M059J (cell line): ENCODE results near the gene B3GAT3. TPM values are rescaled to one million over a fixed set of nuclear protein-coding genes. Genes with fewer than 3 reads are reported as not detected.
"Not testable (repeated sequence)": the region's sequence is repeated elsewhere in the genome, so short reads cannot be mapped to it uniquely, and the experiment has no call there.

Source experiments
- DNase-seq: peaks from one replicate; pipeline ENCODE4 v3.0.0-alpha.2; 2012; ENCODE audit warnings: low read depth
- total RNA-seq: library from RNA; depleted of rRNA; stranded (reverse); fragments of >200 nt; shearing (Covaris generic); gene quantifications from 2 replicates; pipeline ENCODE4 v1.2.3, GENCODE V29; 2014; rRNA removed

Gene B3GAT3
- total RNA-seq = 16.6 and 44.9 TPM in 2 replicates

GRCh38 chr11:62621567-62622470 is at the start of gene B3GAT3:
Gene B3GAT3, minus strand, starts transcription at chr11:62621986. Its CDS starts 39 bp downstream, at chr11:62621947.
- peak; percentile 98 for DNase-seq

DNA sequence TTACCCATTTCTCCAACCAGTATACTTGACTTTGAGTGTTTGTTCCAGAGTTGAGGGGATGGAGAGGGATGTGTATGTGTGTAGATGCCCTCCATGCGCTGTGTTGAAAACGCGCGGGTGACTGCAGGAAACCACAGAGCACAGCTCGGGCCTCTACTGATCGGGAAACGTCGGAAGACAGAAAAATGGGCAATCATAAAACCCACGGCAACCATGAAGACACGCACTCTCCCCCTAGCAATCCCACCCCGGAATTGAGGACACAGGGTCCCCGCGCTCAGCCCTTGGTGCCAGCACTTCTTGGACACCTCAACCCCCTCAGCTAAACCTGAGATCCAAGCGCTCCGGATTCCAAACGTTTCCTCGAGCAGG is 49.4 kb upstream of the B3GAT3 start:
- no peak for DNase-seq

GRCh38 chr11:62669420-62670161 is 47.8 kb upstream of the B3GAT3 start:
- DNase-seq = peak; percentile 32

- DNase-seq = no peak
These were observed 45.7 kb upstream of the B3GAT3 start for GRCh38 chr11:62667460-62667859.

GRCh38 chr11:62666259-62666926 is 44.6 kb upstream of the B3GAT3 start:
- no peak for DNase-seq

DNA sequence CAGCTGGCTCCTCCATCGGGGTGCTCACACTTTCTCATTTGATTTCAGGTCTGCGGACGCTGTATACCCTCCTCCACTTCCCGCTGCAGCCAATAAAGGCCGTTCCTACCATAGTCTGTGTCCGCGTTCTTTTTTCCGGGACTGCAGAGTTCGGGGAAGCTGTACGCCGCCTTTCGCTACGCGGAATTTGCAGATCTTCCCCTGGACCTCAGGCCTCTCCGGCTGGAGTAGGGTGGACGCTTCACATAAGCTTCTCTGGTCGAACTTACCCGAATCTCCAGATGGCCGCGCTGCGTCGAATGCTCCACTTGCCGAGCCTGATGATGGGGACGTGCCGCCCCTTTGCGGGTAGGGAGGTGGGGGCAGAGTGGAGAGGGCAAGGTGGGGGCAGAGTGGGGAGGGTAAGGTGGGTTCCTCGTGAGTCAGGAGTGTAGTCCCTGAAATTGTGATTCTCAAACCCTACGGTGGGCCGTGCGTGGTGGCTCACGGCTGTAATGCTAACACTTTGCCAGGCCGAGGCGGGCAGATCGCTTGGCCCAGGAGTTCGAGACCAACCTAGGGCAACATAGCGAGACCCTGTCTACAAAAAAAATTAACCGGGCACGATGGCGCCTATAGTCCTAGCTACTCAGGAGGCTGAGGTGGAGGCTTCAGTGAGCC is 43.9 kb upstream of the B3GAT3 start:
- DNase-seq = no peak

DNA sequence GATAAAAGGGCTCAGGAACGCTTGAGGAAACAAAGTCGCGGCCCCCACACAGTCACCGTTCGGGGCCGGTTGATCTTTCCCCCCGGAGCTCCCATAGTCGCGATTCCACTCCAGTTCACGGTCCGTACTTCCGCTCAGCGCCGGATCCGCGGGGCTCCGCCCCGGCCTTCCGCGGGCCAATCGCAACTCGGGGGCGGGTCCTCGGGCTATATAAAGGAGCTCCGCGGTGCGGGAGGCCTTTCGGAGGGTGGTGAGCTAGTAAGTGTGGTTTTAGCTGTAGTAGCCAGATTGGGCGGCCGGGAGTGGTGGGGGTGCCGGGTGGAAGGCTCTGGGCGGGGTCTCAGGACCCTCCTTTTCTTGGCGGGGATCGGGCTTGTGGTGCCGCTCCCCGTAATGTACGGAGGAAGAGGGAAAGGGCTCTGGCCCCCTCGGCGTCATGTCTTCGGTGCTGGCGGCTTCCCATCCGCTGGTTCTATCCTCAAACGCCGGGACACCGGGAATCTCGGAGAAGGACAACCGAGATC is 43.4 kb upstream of the B3GAT3 start, which contains the start of the genes C11orf98 and CSKMT:
C11orf98 (minus strand) TSS at position 136 of the 524 bp plus-strand sequence; CDS start at position 95, 41 bp downstream.
CSKMT (plus strand) TSS at position 238 of the 524 bp plus-strand sequence. CDS start 568 bp downstream, outside the sequence.
- peak; percentile 89 for DNase-seq

GRCh38 chr11:62664405-62665074 is 42.8 kb upstream of the B3GAT3 start:
- DNase-seq = peak; percentile 70

- DNase-seq = no peak
These were observed 35.1 kb upstream of the B3GAT3 start for GRCh38 chr11:62656796-62657429.

DNA sequence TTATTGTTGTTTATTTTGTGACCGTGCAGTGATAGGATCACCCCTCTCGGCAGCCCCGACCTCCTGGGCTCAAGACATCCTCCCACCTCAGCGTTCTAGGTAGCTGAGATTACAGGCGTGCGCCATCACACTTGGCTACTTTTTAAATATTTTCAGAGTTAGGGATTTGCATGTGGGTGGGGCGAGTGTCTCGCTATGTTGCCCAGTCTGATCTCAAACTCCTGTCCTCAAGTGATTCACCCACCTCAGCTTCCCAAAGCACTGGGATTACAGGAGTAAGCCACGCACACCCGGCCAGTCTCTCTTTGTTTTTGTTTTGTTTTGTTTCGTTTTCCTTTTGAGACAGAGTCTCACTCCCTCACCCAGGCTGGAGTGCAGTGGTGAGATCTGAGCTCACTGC is 32.5 kb upstream of the B3GAT3 start:
- DNase-seq = no peak

GRCh38 chr11:62652161-62653006 is 30.6 kb upstream of the B3GAT3 start:
- no peak for DNase-seq

- DNase-seq = not testable (repeated sequence)
These were observed 28.5 kb upstream of the B3GAT3 start for GRCh38 chr11:62650283-62650682.

- no peak for DNase-seq
These were observed 27.7 kb upstream of the B3GAT3 start for GRCh38 chr11:62649486-62649885.

DNA sequence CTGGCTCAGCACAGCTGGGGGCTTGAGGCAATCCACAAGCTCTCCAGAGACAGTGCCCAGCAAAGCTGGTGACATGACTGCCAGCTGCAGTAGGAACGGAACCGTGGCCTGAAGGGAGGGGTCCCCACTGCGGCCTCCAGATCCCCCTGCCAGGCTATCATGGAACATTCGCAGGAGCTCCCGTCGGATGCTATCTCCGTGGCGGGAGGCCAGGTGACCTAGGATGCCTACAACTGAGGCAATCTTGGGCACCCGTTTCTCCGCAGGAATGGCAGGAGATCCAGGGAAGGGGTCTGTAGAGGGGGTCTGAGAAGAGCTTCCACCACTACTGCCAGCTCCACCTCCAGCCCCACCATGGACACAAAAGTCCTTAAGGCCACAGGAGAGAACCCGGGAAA is 27.2 kb upstream of the B3GAT3 start:
- DNase-seq = no peak

GRCh38 chr11:62648185-62648966 is 26.6 kb upstream of the B3GAT3 start:
- no peak for DNase-seq

- peak; percentile 32 for DNase-seq
These were observed 25.8 kb upstream of the B3GAT3 start for GRCh38 chr11:62647609-62648005.

- no peak for DNase-seq
These were observed 25.2 kb upstream of the B3GAT3 start for GRCh38 chr11:62646825-62647608.
